Inflammatory macrophage (primary cell): ENCODE measurements around the gene PLEKHJ1.
A peak's percentile ranks its signal among the peaks of the same experiment; 100 is the strongest.

ENCODE experiments used
- DNase-seq, 2 donors: peaks; one replicate each; pipeline ENCODE4 v3.0.0-alpha.2; 2020 to 2022

PLEKHJ1 gene

DNA sequence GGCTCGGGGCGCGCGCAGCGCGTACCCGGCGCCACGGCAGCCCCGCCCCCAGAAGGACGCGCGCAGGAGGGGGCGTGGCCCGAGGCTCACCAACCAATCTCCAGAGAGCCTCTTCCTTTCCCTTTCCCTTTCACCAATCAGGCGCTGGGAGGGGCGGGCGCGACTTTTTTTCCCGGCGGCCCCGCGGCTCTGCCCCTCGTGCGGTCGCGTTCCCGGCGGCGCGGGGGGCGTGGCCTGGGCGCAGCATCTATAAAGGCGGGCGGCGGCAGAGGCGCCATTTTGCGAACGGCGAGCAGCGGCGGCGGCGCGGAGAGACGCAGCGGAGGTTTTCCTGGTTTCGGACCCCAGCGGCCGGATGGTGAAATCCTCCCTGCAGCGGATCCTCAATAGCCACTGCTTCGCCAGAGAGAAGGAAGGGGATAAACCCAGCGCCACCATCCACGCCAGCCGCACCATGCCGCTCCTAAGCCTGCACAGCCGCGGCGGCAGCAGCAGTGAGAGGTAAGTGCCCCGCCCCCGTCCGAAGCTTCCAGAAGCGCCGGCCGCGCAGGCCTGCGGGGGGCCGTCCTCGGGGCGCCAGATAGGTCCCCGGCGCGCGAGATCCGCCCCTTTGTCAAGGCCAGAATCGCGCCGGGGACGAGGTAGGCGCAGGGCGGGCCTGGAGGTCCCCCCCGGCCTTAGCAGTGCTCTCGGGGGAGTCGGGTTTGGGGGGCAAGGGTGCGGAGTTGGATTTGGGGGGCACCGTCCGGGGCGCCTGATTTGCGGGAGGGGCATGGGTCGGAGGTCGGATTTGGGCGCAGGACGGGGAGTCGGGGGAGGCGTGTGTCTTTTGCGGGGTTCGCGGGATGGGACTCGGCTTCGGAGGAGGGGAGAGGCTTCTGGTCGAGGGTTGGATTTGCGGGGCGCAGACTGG, 33.4 kb upstream of the PLEKHJ1 start:
- DNase-seq, result peak; percentile 97 to 98

- DNase-seq, result no peak
These were observed 32.7 kb upstream of the PLEKHJ1 start for GRCh38 chr19:2268861-2269243.

- no peak for DNase-seq
These were observed 32.3 kb upstream of the PLEKHJ1 start for GRCh38 chr19:2268480-2268830.

DNA sequence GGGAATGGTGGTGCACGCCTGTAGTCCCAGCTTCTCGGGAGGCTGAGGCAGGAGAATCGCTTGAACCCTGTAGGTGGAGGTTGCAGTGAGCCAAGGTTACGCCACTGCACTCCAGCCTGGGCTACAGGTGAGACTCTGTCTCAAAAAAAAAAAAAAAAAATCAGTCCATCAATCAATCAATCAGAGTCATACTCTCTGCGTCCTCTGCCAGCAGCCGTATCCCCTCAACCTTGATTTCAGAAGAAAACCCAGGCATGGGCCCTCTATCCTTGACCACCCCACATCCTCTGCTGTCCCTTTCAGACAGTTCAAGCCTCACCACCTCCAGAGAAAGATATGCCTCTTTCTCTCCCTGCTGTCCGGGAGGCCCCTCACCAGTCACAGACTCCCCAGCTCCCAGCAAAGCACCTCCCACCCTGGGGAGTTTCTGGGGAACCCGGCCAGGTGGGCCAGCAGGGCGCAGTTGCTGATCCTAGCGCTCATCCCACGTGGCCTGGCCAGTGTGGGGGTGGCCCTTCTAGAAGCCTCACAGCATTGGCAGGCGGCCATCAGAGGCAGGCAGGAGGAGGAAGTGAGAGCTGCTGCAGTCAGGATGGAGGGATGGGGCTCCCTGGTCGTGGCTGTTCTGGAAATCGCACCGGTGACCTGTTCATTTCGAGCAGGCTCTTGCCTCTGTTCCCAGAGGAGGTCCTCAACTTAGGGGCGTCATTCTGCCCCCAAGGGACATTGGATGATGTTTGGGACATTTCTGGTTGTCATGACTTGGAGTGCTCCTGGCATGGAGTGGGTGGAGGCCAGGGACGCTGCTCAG, 30.3 kb upstream of the PLEKHJ1 start:
- DNase-seq, result peak; percentile 85 to 93

- DNase-seq, result peak in 1 of 2 donors; percentile 60
These were observed 25.5 kb upstream of the PLEKHJ1 start for GRCh38 chr19:2261438-2262172.

DNA sequence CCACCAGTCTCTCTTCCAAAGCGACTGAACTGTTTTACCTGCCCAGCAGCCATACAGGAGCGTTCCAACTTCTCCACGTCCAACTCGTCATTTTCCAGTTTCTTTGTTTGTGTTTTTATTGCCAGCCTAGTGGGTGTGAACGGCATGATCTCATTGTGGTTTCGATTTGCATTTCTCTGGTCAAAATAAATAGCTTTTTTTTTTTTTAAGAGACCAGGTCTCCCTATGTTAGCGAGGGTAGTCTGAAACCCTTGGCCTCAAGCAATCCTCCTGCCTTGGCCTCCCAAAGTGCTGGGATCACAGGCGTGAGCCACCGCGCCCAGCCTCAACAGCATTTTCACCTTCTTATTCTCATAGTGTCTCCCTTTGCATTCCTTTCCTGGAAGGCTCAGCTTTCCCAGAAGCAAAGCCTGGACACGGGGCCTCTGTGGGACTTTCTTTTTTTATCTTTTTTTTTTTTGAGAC, 24.2 kb upstream of the PLEKHJ1 start:
- peak in 1 of 2 donors; percentile 3 for DNase-seq

DNA sequence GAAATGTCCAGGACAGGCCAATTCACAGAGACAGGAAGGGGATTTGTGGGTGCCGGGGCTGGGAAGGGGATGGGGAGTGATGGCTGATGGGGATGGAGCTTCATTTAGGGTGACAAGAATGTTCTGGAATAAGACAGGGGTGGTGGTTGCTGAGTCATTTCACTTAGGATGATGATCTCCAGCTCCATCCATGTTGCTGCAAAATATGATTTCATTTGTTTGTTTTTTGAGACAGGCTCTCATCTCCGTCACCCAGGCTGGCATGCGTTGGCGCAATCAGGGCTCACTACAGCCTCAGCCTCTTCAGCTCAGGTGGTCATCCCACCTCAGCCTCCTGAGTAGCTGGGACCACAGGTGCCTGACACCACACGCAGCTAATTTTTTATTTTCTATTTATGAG, 23.2 kb upstream of the PLEKHJ1 start:
- DNase-seq, result no peak

- no peak for DNase-seq
These were observed 20.0 kb upstream of the PLEKHJ1 start, which contains the start of gene JSRP1 for GRCh38 chr19:2255982-2256685. TSS of gene JSRP1 (minus strand) at chr19:2256417. CDS start at chr19:2255314, 1,103 bp downstream.

DNA sequence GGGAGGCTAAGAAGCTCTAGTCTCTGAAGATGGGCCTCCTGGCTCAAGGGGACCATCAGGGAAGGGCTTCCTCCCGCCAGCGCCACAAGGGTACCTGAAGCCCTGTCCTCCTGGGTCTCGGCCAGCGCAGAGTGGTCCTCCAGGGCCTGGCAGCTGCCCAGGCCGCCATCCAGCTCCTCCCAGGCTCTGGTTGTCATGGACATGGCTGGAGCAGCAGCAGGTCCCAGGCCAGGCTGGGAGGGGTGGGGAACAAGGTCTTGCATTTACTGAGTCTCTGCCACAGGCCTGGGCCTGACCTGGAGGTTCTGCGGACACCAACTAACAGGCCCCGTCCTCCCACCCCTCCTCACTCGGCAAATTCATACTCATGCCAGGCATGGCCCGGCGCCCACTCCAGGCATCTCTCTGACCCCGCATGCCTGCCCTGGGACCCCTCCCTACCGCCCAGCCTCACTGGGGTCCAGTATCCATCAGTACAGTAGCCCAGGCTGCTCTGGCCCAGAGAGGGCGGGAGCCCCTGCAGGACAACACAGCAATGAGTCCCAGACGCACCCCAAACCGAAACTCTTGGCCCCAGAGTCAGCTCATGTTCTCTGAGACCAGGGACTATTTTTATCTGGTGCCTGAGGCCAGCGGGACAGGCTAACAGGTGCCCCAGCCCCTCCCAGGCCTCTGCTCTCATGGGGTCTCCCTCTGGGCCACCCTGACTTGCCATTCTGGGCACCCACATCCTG, 19.1 kb upstream of the PLEKHJ1 start:
- DNase-seq, result no peak

GRCh38 chr19:2254064-2254872, 18.1 kb upstream of the PLEKHJ1 start:
- DNase-seq, result no peak

DNA sequence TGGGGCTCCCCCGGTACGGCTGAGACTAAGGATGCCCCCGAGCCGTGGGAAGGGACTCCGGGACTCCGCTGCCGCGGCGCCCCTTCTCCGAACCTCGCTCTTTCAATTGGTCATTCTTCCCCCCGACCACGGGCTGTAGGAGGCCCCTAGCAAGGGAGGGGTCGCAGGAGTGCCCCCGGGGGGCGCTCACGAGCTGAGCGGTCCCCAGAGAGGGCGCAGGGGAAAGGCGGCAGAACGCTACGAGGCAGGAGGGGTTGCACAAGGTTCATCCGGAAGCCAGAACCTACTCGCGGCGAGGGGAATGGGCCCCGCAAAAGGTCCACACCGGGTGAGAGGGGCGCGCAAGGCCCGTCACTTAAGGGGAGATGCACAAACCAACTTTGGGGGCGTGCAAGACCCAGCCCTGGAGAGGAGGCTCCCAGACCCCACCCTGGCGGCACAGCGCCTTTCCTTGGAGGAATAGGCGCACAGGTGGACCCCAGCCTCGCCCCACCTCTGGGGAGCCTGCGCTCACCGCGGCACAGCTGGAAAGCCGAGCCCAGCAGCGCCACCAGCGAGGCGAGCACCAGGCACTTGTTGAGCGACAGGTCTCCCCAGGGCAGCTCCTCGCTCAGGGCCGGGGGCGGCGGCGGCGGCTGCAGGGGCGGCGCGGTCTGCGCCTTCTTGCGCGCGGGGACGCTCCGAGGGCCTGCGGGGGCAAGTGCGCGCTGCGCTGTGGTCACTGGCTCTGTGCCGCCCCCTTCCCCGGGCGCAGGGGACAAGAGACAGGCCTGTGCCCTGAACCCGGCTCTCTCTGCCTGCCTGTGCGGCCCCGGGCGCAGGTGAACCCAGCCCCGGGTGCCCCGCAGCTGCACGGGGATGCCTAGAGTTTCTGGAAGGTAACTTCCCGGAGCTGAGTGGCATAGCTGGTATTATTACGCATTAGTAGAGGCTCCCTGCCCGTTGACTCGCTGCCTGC, 17.3 kb upstream of the PLEKHJ1 start:
- DNase-seq, result no peak

DNA sequence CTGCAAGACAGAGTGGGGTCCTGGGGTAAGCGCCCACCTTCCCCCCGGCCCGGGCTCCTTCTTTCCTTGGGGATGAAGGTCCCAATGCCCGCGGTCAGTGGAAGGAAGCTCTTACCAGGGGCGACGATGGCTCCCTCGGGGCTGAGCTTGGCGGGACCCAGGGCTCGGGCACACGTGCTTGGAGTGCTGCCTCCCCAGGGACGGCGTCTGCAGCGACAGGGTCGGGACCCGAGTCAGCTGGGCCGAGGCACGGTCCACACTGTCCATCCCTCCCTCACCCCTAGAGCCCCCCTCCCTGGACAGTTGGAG, 16.6 kb upstream of the PLEKHJ1 start:
- no peak for DNase-seq

DNA sequence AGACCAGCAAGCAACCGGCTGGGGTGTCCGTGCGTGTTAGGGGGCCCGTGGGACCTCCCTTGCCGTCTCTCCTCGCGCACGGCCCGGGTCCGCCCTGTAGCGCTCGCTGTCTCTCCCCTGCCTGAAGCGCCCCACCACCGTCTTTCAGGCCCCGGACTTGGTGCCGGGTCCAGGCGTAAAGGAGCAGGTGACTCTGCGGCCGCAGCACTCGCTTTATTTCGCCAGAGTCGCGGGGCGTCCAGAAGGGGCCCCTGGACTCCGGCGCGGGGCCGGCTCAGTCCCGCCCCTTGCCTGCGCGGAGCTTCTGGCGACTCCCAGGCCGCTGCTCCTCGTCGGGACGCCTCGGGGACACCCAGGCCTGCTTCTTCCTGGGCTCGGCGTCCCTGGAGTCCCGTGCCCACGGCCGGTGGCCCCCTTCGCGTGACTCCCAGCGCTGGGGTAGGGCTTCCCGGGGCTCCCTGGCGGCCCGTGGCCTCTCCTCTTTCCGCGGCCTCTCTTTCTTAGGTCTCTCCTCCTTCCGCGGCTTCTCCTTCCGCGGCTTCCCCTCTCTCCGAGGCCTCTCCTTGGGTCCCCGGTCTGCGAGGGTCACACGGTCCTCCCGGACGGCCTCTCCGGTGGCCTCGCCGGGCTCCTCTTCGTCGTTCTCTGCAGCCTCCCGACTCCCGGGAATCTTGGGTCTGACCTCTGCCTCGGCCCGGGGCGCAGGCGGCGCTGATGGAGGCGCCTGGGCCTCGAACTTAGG, 16.1 kb upstream of the PLEKHJ1 start:
- no peak for DNase-seq

DNA sequence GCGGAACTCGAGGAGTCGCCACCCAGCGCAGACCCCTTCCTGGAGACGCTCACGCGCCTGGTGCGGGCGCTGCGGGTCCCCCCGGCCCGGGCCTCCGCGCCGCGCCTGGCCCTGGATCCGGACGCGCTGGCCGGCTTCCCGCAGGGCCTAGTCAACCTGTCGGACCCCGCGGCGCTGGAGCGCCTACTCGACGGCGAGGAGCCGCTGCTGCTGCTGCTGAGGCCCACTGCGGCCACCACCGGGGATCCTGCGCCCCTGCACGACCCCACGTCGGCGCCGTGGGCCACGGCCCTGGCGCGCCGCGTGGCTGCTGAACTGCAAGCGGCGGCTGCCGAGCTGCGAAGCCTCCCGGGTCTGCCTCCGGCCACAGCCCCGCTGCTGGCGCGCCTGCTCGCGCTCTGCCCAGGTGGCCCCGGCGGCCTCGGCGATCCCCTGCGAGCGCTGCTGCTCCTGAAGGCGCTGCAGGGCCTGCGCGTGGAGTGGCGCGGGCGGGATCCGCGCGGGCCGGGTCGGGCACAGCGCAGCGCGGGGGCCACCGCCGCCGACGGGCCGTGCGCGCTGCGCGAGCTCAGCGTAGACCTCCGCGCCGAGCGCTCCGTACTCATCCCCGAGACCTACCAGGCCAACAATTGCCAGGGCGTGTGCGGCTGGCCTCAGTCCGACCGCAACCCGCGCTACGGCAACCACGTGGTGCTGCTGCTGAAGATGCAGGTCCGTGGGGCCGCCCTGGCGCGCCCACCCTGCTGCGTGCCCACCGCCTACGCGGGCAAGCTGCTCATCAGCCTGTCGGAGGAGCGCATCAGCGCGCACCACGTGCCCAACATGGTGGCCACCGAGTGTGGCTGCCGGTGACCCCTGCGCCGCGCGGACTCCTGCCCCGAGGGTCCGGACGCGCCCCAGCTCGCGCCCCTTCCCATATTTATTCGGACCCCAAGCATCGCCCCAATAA, 15.3 kb upstream of the PLEKHJ1 start:
- no peak for DNase-seq

DNA sequence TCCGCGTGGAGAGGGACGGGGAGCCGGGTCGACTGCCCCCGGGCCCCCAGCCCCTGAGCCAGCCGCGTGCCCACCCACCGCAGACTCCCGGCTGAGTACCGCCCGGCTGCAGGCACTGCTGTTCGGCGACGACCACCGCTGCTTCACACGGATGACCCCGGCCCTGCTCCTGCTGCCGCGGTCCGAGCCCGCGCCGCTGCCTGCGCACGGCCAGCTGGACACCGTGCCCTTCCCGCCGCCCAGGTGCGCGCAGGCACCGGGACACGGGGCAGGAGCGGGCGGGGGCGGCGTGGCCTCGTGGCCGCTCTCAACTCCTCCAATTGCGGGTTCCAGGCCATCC, 14.6 kb upstream of the PLEKHJ1 start:
- no peak for DNase-seq

DNA sequence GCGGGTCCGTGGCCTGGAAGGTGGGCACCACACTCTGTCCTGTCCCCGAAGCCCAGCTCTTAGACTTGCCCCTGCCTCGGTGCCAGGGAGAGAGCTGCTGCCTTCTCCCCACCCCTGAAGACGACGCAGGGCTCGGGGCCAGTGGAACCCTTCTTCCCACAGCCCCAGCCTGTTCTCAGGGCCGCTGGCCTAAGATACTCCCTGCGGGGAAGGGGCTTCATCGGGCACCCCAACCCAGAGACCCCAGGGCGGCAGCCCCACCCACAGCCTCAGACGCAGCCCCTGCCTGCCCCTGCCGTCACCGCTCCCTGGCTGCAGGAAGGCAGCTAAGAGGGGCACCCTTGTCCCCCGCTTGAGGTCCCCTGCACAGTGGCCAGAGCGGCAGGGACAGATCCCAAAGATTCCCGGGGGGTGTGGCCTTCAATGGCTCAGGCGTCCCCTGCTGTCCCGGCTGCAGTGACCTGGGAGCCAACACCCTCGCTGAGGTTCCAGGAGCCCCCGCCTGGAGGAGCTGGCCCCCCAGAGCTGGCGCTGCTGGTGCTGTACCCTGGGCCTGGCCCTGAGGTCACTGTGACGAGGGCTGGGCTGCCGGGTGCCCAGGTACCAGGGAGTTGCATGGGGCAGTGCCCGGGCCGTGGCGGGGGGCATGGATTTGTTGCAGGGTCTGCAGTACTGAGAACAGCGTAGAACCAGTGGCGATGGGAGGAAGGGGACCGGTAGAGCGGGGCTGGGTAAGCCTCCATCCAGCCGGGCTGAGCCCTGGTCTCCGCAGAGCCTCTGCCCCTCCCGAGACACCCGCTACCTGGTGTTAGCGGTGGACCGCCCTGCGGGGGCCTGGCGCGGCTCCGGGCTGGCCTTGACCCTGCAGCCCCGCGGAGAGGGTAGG, 14.0 kb upstream of the PLEKHJ1 start:
- no peak for DNase-seq
